ENCODE data around the gene AP4E1.

The AP4E1 gene

GRCh38 chr15:50977162-50977561, 68.7 kb downstream of the AP4E1 start:
- TF ChIP-seq CTCF (IDR thresholded peaks at IDR 0.05; ENCODE audit: control insufficient read depth, insufficient read depth, low read depth, low read length, missing control alignments), result no peak
- H3K4me3 ChIP-seq (ENCODE audit: control insufficient read depth, low read depth, low read length), result no peak overlapping the region
- no peak for DNase-seq (ENCODE audit: low read depth)

- H3K4me3 ChIP-seq (ENCODE audit: control insufficient read depth, low read depth, low read length), result no peak overlapping the region
- DNase-seq (ENCODE audit: low read depth), result no peak
- no peak for TF ChIP-seq CTCF (IDR thresholded peaks at IDR 0.05; ENCODE audit: control insufficient read depth, insufficient read depth, low read depth, low read length, missing control alignments)
Measured at GRCh38 chr15:50978580-50978979, 70.1 kb downstream of the AP4E1 start.

GRCh38 chr15:50979041-50979440, 70.6 kb downstream of the AP4E1 start:
- no peak for DNase-seq (ENCODE audit: low read depth)
- H3K4me3 ChIP-seq (ENCODE audit: control insufficient read depth, low read depth, low read length), result no peak overlapping the region
- TF ChIP-seq CTCF (IDR thresholded peaks at IDR 0.05; ENCODE audit: control insufficient read depth, insufficient read depth, low read depth, low read length, missing control alignments), result no peak

GRCh38 chr15:50993598-50993997, 85.1 kb downstream of the AP4E1 start:
- DNase-seq (ENCODE audit: low read depth), result no peak
- no peak for TF ChIP-seq CTCF (IDR thresholded peaks at IDR 0.05; ENCODE audit: control insufficient read depth, insufficient read depth, low read depth, low read length, missing control alignments)
- H3K4me3 ChIP-seq (ENCODE audit: control insufficient read depth, low read depth, low read length), result no peak overlapping the region

GRCh38 chr15:50996641-50997040, 88.2 kb downstream of the AP4E1 start:
- H3K4me3 ChIP-seq (ENCODE audit: control insufficient read depth, low read depth, low read length), result no peak overlapping the region
- peak; percentile 17 for DNase-seq (ENCODE audit: low read depth)
- no peak for TF ChIP-seq CTCF (IDR thresholded peaks at IDR 0.05; ENCODE audit: control insufficient read depth, insufficient read depth, low read depth, low read length, missing control alignments)

GRCh38 chr15:50997371-50998051, 89.0 kb downstream of the AP4E1 start:
- TF ChIP-seq CTCF (IDR thresholded peaks at IDR 0.05; ENCODE audit: control insufficient read depth, insufficient read depth, low read depth, low read length, missing control alignments), result no peak
- no peak for DNase-seq (ENCODE audit: low read depth)
- H3K4me3 ChIP-seq (ENCODE audit: control insufficient read depth, low read depth, low read length), result no peak overlapping the region

Measured in AG09309 (cell line).